ENCODE results near the gene EFCAB10.

Gene EFCAB10

GRCh38 chr7:105581066-105581811 is at the start of gene EFCAB10:
Gene EFCAB10, minus strand, starts transcription at chr7:105581493. Its CDS starts 30 bp downstream, at chr7:105581463.
- DNase-seq (ENCODE audit: low read depth), result peak; percentile 13

GRCh38 chr7:105625986-105626385 is 44.7 kb upstream of the EFCAB10 start:
- no peak for DNase-seq (ENCODE audit: low read depth)

GRCh38 chr7:105623906-105624305 is 42.6 kb upstream of the EFCAB10 start:
- no peak for DNase-seq (ENCODE audit: low read depth)

GRCh38 chr7:105623378-105623777 is 42.1 kb upstream of the EFCAB10 start:
- DNase-seq (ENCODE audit: low read depth), result no peak

- DNase-seq (ENCODE audit: low read depth), result no peak
Measured at GRCh38 chr7:105622106-105622731, 40.9 kb upstream of the EFCAB10 start.

GRCh38 chr7:105621617-105622016 is 40.3 kb upstream of the EFCAB10 start:
- no peak for DNase-seq (ENCODE audit: low read depth)

GRCh38 chr7:105621176-105621575 is 39.9 kb upstream of the EFCAB10 start:
- DNase-seq (ENCODE audit: low read depth), result no peak

- no peak for DNase-seq (ENCODE audit: low read depth)
Measured at GRCh38 chr7:105619590-105619989, 38.3 kb upstream of the EFCAB10 start.

GRCh38 chr7:105618016-105618296 is 36.7 kb upstream of the EFCAB10 start:
- no peak for DNase-seq (ENCODE audit: low read depth)

GRCh38 chr7:105617280-105618015 is 36.2 kb upstream of the EFCAB10 start:
- DNase-seq (ENCODE audit: low read depth), result no peak

GRCh38 chr7:105614341-105614840 is 33.1 kb upstream of the EFCAB10 start:
- DNase-seq (ENCODE audit: low read depth), result no peak

- no peak for DNase-seq (ENCODE audit: low read depth)
Measured at GRCh38 chr7:105613611-105614330, 32.5 kb upstream of the EFCAB10 start.

- no peak for DNase-seq (ENCODE audit: low read depth)
Measured at GRCh38 chr7:105612806-105613205, 31.5 kb upstream of the EFCAB10 start.

- DNase-seq (ENCODE audit: low read depth), result no peak
Measured at GRCh38 chr7:105611856-105612775, 30.8 kb upstream of the EFCAB10 start.

- DNase-seq (ENCODE audit: low read depth), result no peak
Measured at GRCh38 chr7:105610165-105610930, 29.1 kb upstream of the EFCAB10 start.

GRCh38 chr7:105602325-105603305 is 21.3 kb upstream of the EFCAB10 start:
- no peak for DNase-seq (ENCODE audit: low read depth)

- DNase-seq (ENCODE audit: low read depth), result no peak
Measured at GRCh38 chr7:105600720-105601550, 19.6 kb upstream of the EFCAB10 start.

- DNase-seq (ENCODE audit: low read depth), result no peak
Measured at GRCh38 chr7:105599551-105599950, 18.3 kb upstream of the EFCAB10 start.
